ENCODE data around the gene MYO7B. TPM values are rescaled to one million over a fixed set of nuclear protein-coding genes. Genes with fewer than 3 reads are reported as not detected.

Gene MYO7B
- total and polyA plus RNA-seq, 7 experiments from 2014 or later: 0.29 to 5.9 (median 1.3) TPM; not detected in 4

DNA sequence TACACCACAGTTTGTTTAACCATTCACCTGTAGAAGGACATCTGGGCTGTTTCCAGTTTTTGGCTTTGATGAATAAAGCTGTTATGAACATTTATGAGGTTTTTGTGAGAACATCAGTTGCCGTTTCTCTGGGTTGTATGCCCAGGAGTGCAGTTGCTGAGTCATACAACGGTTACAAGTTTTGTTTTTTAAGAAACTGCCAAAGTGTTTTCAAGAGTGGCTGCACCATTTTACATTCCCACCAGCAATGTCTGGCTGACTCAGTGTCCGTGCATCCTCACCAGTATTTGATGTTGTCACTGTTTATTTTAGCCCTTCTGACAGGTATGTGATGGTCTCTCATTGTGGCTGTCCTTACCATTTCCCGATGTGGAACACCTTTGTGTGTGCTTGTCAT lies 62.5 kb downstream of the MYO7B start:
- no peak overlapping the region for H3K27ac Mint-ChIP-seq
- DNase-seq (no peak), ATAC-seq (no peak)
- H3K36me3 ChIP-seq (ENCODE audit: control insufficient read depth in 2 of 3, insufficient read depth in 3 of 3, low read length in 3 of 3): no peaks in the 10 kb centered on the region
- no peaks in the 10 kb centered on the region for H3K4me1 ChIP-seq (ENCODE audit: control insufficient read depth in 2 of 2, insufficient read depth in 2 of 2, low read length in 2 of 2)
- peaks cover 0 to 3% (median 0%) of the 10 kb centered on the region in 5 donors for H3K27me3 Mint-ChIP-seq
- H3K36me3 Mint-ChIP-seq: peaks cover 0 to 10% (median under 1%) of the 10 kb centered on the region in 5 donors
- peaks cover 0 to 11% (median 0%) of the 10 kb centered on the region in 7 donors for H3K4me1 Mint-ChIP-seq
- peaks cover 0 to 9% (median 2%) of the 10 kb centered on the region in 11 donors for H3K9me3 Mint-ChIP-seq
- H3K27ac ChIP-seq (ENCODE audit: low read depth, low read length): no peak overlapping the region
- no peaks in the 10 kb centered on the region for H3K27me3 ChIP-seq (ENCODE audit: control insufficient read depth in 2 of 2, insufficient read depth in 2 of 2, low read length in 2 of 2)
- POLR2A ChIA-PET: no interaction called here
- no peak overlapping the region for H3K4me3 Mint-ChIP-seq
- H3K9me3 ChIP-seq (ENCODE audit: control insufficient read depth in 2 of 3, low read length in 3 of 3): no peaks in the 10 kb centered on the region
- CTCF ChIA-PET: no interaction called here
- H3K4me3 ChIP-seq (ENCODE audit: low read length): no peak overlapping the region
- intact Hi-C loops (cut with micrococcal nuclease): no loop called here

GRCh38 chr2:127598711-127599110 lies 63.2 kb downstream of the MYO7B start:
- no peaks in the 10 kb centered on the region for H3K9me3 ChIP-seq (ENCODE audit: control insufficient read depth in 2 of 3, low read length in 3 of 3)
- H3K27me3 ChIP-seq (ENCODE audit: control insufficient read depth in 2 of 2, insufficient read depth in 2 of 2, low read length in 2 of 2): no peaks in the 10 kb centered on the region
- no peak for DNase-seq
- Mint-ChIP-seq H3K36me3 (peaks cover 0 to 15% (median 4%) of the 10 kb centered on the region in 5 donors), H3K27ac (no peak overlapping the region), H3K9me3 (peaks cover 0 to 13% (median 5%) of the 10 kb centered on the region in 11 donors), H3K4me3 (no peak overlapping the region), H3K27me3 (peaks cover 0 to 3% (median 0%) of the 10 kb centered on the region in 5 donors), H3K4me1 (peaks cover 0 to 11% (median 0%) of the 10 kb centered on the region in 7 donors)
- no peaks in the 10 kb centered on the region for H3K36me3 ChIP-seq (ENCODE audit: control insufficient read depth in 2 of 3, insufficient read depth in 3 of 3, low read length in 3 of 3)
- H3K4me1 ChIP-seq (ENCODE audit: control insufficient read depth in 2 of 2, insufficient read depth in 2 of 2, low read length in 2 of 2): no peaks in the 10 kb centered on the region
- H3K4me3 ChIP-seq (ENCODE audit: low read length): no peak overlapping the region
- ChIA-PET CTCF (interaction anchor here (0.9 kb wide), 1 partner anchor 8 kb away, joined by 3 read pairs; no protein-coding TSS in a partner anchor), POLR2A (no interaction called here)
- intact Hi-C loops (cut with micrococcal nuclease): no loop called here
- H3K27ac ChIP-seq (ENCODE audit: low read depth, low read length): no peak overlapping the region
- ATAC-seq: no peak

- Mint-ChIP-seq H3K27ac (no peak overlapping the region), H3K4me1 (peaks cover 0 to 14% (median 2%) of the 10 kb centered on the region in 7 donors), H3K27me3 (peaks cover 0 to 3% (median 0%) of the 10 kb centered on the region in 5 donors), H3K4me3 (no peak overlapping the region), H3K36me3 (peaks cover 0 to 15% (median 4%) of the 10 kb centered on the region in 5 donors), H3K9me3 (peaks cover 0 to 14% (median 5%) of the 10 kb centered on the region in 11 donors)
- ChIA-PET CTCF (interaction anchor here (0.7 to 0.9 kb wide), 2 partner anchors 9 to 24 kb away, joined by 3 read pairs; no protein-coding TSS in a partner anchor), POLR2A (no interaction called here)
- Histone ChIP-seq H3K4me3 (ENCODE audit: low read length) (no peak overlapping the region), H3K9me3 (ENCODE audit: control insufficient read depth in 2 of 3, low read length in 3 of 3) (no peaks in the 10 kb centered on the region), H3K4me1 (ENCODE audit: control insufficient read depth in 2 of 2, insufficient read depth in 2 of 2, low read length in 2 of 2) (no peaks in the 10 kb centered on the region), H3K27ac (ENCODE audit: low read depth, low read length) (no peak overlapping the region), H3K36me3 (ENCODE audit: control insufficient read depth in 2 of 3, insufficient read depth in 3 of 3, low read length in 3 of 3) (no peaks in the 10 kb centered on the region), H3K27me3 (ENCODE audit: control insufficient read depth in 2 of 2, insufficient read depth in 2 of 2, low read length in 2 of 2) (no peaks in the 10 kb centered on the region)
- DNase-seq (no peak), ATAC-seq (no peak)
- intact Hi-C loops (cut with micrococcal nuclease): no loop called here
Measured at GRCh38 chr2:127599211-127599610, 63.7 kb downstream of the MYO7B start.

DNA sequence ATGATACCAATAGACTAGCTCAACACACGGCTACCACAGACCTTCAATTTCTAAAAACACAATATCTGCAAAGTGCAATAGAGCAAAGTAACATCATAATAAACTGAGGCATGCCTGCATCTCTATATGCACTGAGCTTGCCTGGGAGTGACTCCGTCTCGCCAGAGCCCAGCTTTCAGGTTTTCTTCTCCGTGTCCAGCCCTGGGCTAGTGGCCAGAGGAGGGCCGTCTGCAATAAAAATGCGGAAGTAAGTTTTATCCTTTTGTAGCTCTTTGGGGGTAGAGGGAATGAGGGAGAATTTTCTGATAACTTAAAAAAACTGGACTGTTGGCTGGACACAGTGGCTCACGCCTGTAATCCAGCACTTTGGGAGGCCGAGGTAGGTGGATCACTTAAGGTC lies 69.5 kb downstream of the MYO7B start:
- H3K36me3 ChIP-seq (ENCODE audit: control insufficient read depth in 2 of 3, insufficient read depth in 3 of 3, low read length in 3 of 3): no peaks in the 10 kb centered on the region
- peaks cover 0 to 11% of the 10 kb centered on the region in 2 donors for H3K4me1 ChIP-seq (ENCODE audit: control insufficient read depth in 2 of 2, insufficient read depth in 2 of 2, low read length in 2 of 2)
- no peaks in the 10 kb centered on the region for H3K27me3 ChIP-seq (ENCODE audit: control insufficient read depth in 2 of 2, insufficient read depth in 2 of 2, low read length in 2 of 2)
- no peak for ATAC-seq
- peaks cover 0 to 15% (median 5%) of the 10 kb centered on the region in 11 donors for H3K9me3 Mint-ChIP-seq
- DNase-seq: no peak
- no peaks in the 10 kb centered on the region for H3K9me3 ChIP-seq (ENCODE audit: control insufficient read depth in 2 of 3, low read length in 3 of 3)
- intact Hi-C loops (cut with micrococcal nuclease): no loop called here
- no peak overlapping the region for H3K27ac ChIP-seq (ENCODE audit: low read depth, low read length)
- H3K36me3 Mint-ChIP-seq: peaks cover 0 to 13% (median 4%) of the 10 kb centered on the region in 5 donors
- peaks cover 0 to 12% (median 7%) of the 10 kb centered on the region in 7 donors for H3K4me1 Mint-ChIP-seq
- H3K4me3 Mint-ChIP-seq: no peak overlapping the region
- ChIA-PET POLR2A (interaction anchor here (1.1 kb wide), 1 partner anchor 37 kb away, joined by 3 read pairs; no protein-coding TSS in a partner anchor), CTCF (interaction anchor here (2.1 kb wide), 1 partner anchor 14 kb away, joined by 9 read pairs; no protein-coding TSS in a partner anchor)
- H3K4me3 ChIP-seq (ENCODE audit: low read length): no peak overlapping the region
- peaks cover 0 to 3% (median 0%) of the 10 kb centered on the region in 5 donors for H3K27me3 Mint-ChIP-seq
- peak overlapping the region in 1 of 9 donors; percentile 52 for H3K27ac Mint-ChIP-seq

DNA sequence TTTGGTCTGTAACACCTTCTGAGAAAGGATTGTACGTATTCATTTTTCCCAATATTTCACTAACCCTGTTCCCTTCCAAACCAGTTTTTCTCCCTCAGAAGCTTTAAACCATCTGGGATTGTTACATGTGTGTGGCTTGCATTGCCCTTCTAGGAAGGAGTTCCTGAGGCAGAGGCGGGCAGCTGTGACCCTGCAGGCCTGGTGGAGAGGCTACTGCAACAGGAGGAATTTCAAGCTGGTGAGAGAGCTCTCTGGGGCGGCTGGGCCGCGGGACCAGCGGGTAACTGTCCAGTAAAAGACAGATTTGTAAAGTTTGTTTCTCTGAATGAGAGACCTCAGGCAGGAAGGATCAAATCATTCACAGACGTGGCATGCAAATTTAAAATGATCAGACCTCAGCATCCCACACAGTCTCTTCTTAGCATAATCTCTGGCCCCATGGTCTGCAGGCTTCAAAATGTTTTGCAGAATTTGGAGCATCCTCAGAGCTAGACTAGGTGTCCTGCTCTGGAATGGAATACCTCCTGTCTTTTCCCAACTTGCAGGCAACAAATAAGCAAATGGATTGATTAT lies 70.3 kb downstream of the MYO7B start:
- no peak for ATAC-seq
- Histone ChIP-seq H3K27me3 (ENCODE audit: control insufficient read depth in 2 of 2, insufficient read depth in 2 of 2, low read length in 2 of 2) (no peaks in the 10 kb centered on the region), H3K36me3 (ENCODE audit: control insufficient read depth in 2 of 3, insufficient read depth in 3 of 3, low read length in 3 of 3) (no peaks in the 10 kb centered on the region), H3K9me3 (ENCODE audit: control insufficient read depth in 2 of 3, low read length in 3 of 3) (no peaks in the 10 kb centered on the region), H3K4me3 (ENCODE audit: low read length) (no peak overlapping the region), H3K4me1 (ENCODE audit: control insufficient read depth in 2 of 2, insufficient read depth in 2 of 2, low read length in 2 of 2) (peaks cover 0 to 11% of the 10 kb centered on the region in 2 donors), H3K27ac (ENCODE audit: low read depth, low read length) (no peak overlapping the region)
- ChIA-PET CTCF (no interaction called here), POLR2A (interaction anchor here (1.1 kb wide), 1 partner anchor 36 kb away, joined by 3 read pairs; no protein-coding TSS in a partner anchor)
- peaks cover 0 to 17% (median 5%) of the 10 kb centered on the region in 11 donors for H3K9me3 Mint-ChIP-seq
- no peak for DNase-seq
- intact Hi-C loops (cut with micrococcal nuclease): no loop called here
- peaks cover 0 to under 1% (median 0%) of the 10 kb centered on the region in 5 donors for H3K27me3 Mint-ChIP-seq
- H3K4me3 Mint-ChIP-seq: no peak overlapping the region
- no peak overlapping the region for H3K27ac Mint-ChIP-seq
- H3K36me3 Mint-ChIP-seq: peaks cover under 1 to 13% (median 4%) of the 10 kb centered on the region in 5 donors
- peaks cover 0 to 17% (median 8%) of the 10 kb centered on the region in 7 donors for H3K4me1 Mint-ChIP-seq

DNA sequence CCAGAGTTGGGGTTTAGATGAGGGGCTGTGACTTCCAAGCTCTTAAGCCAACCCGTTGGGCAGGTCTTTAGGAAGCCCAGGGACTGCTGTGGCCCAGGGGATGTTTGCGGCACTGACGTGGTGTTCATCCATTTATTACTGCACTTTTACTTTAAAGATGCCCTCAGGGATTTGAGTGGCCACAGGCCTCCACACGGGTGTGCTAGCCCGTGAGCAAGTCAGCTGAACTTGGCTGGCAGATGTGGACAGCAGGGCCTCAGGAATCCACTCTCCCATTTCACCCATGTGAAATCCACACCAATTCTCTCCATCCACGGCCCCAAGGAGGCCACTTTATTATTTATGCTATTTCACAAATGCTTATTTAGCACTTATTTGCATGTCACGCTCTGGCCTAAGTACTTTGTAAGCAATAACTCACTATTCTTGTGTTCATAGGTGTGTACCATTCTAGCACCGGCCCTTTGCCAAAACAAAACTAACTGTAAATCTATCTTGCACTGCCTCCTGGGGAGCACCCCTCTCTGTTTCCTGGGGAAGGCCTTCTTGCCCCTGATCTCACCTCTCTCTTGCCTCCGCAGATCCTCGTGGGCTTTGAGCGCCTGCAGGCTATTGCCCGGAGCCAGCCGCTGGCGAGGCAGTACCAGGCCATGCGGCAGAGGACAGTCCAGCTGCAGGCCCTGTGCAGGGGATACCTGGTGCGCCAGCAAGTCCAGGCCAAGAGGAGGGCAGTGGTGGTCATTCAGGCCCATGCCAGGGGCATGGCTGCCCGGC lies 71.3 kb downstream of the MYO7B start:
- H3K27me3 Mint-ChIP-seq: no peaks in the 10 kb centered on the region
- Histone ChIP-seq H3K36me3 (ENCODE audit: control insufficient read depth in 2 of 3, insufficient read depth in 3 of 3, low read length in 3 of 3) (no peaks in the 10 kb centered on the region), H3K4me3 (ENCODE audit: low read length) (no peak overlapping the region), H3K4me1 (ENCODE audit: control insufficient read depth in 2 of 2, insufficient read depth in 2 of 2, low read length in 2 of 2) (peaks cover 0 to 11% of the 10 kb centered on the region in 2 donors), H3K27ac (ENCODE audit: low read depth, low read length) (no peak overlapping the region), H3K27me3 (ENCODE audit: control insufficient read depth in 2 of 2, insufficient read depth in 2 of 2, low read length in 2 of 2) (no peaks in the 10 kb centered on the region), H3K9me3 (ENCODE audit: control insufficient read depth in 2 of 3, low read length in 3 of 3) (peaks cover 0 to 5% (median 0%) of the 10 kb centered on the region in 3 experiments)
- peaks cover 0 to 19% (median 8%) of the 10 kb centered on the region in 7 donors for H3K4me1 Mint-ChIP-seq
- peaks cover 0 to 26% (median 5%) of the 10 kb centered on the region in 11 donors for H3K9me3 Mint-ChIP-seq
- no peak for DNase-seq
- peaks cover 3 to 10% (median 6%) of the 10 kb centered on the region in 5 donors for H3K36me3 Mint-ChIP-seq
- no peak for ATAC-seq
- intact Hi-C loops (cut with micrococcal nuclease): no loop called here
- H3K4me3 Mint-ChIP-seq: no peak overlapping the region
- ChIA-PET CTCF (no interaction called here), POLR2A (no interaction called here)
- no peak overlapping the region for H3K27ac Mint-ChIP-seq
